Fibroblast of the aortic adventitia (primary cell): ENCODE results near the gene VPS13A. TPM values are rescaled to one million over a fixed set of nuclear protein-coding genes. Genes with fewer than 3 reads are reported as not detected.
"Not testable (repeated sequence)": the region's sequence is repeated elsewhere in the genome, so short reads cannot be mapped to it uniquely, and the experiment has no call there.

Experiments used
- DNase-seq: peaks from one replicate; pipeline ENCODE4 v3.0.0-alpha.2; 2010; ENCODE audit warnings: low read depth
- H3K4me3 ChIP-seq: 2 replicates; pipeline ENCODE4 v1.5.1; 2011; ENCODE audit warnings: low read depth, mild to moderate bottlenecking, control low read depth, low read length, moderate library complexity
- CTCF ChIP-seq: IDR thresholded peaks from 2 replicates; pipeline ENCODE4 v1.5.1; 2011; ENCODE audit warnings: mild to moderate bottlenecking, low read length, control low read depth, inconsistent platforms; ENCODE audit not compliant: insufficient read depth
- total RNA-seq: library from RNA; depleted of rRNA; stranded (reverse); fragments of >200 nt; gene quantifications from 2 replicates; pipeline ENCODE4 v1.2.3, GENCODE V29; 2012; ENCODE audit warnings: low replicate concordance

VPS13A gene
- total RNA-seq, 1 donor = 50.9 TPM

GRCh38 chr9:77375956-77376532 lies 198.7 kb downstream of the VPS13A start:
- DNase-seq = no peak
- H3K4me3 ChIP-seq = no peak overlapping the region
- no peak for TF ChIP-seq CTCF

GRCh38 chr9:77384406-77384805 lies 207.1 kb downstream of the VPS13A start:
- peak; percentile 42 for DNase-seq
- H3K4me3 ChIP-seq = no peak overlapping the region
- TF ChIP-seq CTCF = no peak

- peak; percentile 10 for DNase-seq
- H3K4me3 ChIP-seq = no peak overlapping the region
- TF ChIP-seq CTCF = no peak
These were observed 208.9 kb downstream of the VPS13A start for GRCh38 chr9:77386187-77386586.

GRCh38 chr9:77391834-77392233 lies 214.5 kb downstream of the VPS13A start:
- H3K4me3 ChIP-seq = no peak overlapping the region
- no peak for TF ChIP-seq CTCF
- no peak for DNase-seq

- no peak for DNase-seq
- no peak for TF ChIP-seq CTCF
- H3K4me3 ChIP-seq = no peak overlapping the region
These were observed 215.0 kb downstream of the VPS13A start for GRCh38 chr9:77392328-77392727.

GRCh38 chr9:77398581-77398980 lies 221.2 kb downstream of the VPS13A start:
- H3K4me3 ChIP-seq, DNase-seq: not testable (repeated sequence)

GRCh38 chr9:77399964-77400363 lies 222.6 kb downstream of the VPS13A start:
- H3K4me3 ChIP-seq = no peak overlapping the region
- TF ChIP-seq CTCF = no peak
- DNase-seq = no peak
